Camera-type eye (tissue), 1 donor: ENCODE results near the gene LRRC63. TPM values are rescaled to one million over a fixed set of nuclear protein-coding genes. Genes with fewer than 3 reads are reported as not detected.

Experiments
- total RNA-seq: library from RNA; depleted of rRNA; stranded (reverse); fragments of >200 nt; gene quantifications from one replicate; pipeline ENCODE4 v1.2.3, GENCODE V29; 2014

LRRC63 gene, protein sequence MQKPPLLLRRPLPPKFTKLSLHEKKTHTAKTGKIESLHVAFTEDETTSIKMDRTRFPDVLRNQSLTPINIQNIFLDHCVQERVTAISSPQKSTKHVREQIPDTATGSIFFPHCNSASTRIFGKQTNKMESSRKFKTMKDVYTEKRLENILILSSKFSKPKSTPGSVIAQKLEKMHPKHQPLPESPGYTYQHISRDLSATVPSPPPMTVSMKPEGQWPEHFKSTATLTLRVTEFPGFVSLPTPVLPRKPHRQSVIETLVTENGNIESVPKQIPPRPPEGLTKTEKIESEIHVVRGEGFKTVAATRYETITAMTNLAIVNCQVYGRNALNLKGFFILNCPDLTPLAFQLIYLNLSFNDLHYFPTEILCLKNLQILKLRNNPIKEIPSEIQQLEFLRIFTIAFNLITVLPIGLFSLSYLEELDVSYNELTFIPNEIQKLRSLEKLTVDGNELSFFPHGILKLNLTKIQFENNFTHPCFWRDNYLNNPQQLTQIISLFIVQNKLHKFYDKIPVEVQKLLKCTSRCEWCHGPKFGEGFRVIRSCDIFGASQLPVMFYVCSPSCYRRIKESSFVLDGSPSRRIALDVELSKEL
- 0.60 TPM for total RNA-seq

GRCh38 chr13:46211483-46212351, at the start of gene LRRC63:
TSS of gene LRRC63 (plus strand) at chr13:46211928. CDS start at chr13:46213035, 1,107 bp downstream.

DNA sequence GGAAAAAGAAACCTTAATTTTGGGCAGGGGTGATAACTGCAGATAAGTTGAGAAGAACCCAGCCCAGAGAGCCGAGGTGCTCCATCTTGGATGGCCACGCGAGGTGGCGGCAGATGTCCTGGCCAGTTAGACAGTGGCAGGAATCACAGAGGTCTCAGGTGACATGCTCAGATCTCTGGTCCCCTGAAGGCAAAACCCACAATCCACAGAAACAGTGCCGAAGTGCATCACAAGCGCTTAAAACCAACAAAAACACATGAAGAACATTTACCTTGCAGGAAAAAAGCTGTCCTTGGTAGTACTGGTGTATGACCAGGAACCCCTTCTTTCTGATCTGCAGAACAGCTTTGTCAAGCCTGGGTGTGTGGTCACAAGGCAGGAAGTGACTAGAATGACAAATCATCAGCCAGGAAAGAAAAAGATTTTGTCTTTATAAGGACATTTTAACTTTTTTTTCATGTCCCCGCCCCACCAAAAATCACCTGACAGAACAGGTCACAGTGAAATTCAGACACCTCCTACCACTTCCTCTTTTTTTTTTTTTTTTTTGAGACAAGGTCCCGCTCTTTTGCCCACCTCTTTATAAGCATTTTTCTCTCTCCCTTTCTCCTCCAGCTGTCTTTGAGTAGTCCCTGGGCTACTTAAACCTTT, 29.8 kb upstream of the LRRC63 start, which contains the start of gene LCP1:
Gene LCP1, minus strand, starts transcription at position 338 of the 651 bp plus-strand sequence. CDS start 22,515 bp downstream, outside the sequence.

Other genes with a start within 250 kb of the LRRC63 start
- gene ZC3H13, start 159.2 kb upstream of the LRRC63 start, total RNA-seq: 47.3 TPM
- not detected for gene CPB2, start 106.9 kb upstream of the LRRC63 start, total RNA-seq
- 13.7 TPM for gene LCP1, start 29.8 kb upstream of the LRRC63 start, total RNA-seq
- 7.3 TPM for gene RUBCNL, start 175.3 kb downstream of the LRRC63 start, total RNA-seq